Measurements from ENCODE around the gene GSDMA.
A peak's percentile ranks its signal among the peaks of the same experiment; 100 is the strongest.

The GSDMA gene

GRCh38 chr17:39963829-39964228 lies 1.0 kb downstream of the GSDMA start:
- peak in 4 of 6 experiments; percentile 16 to 34 (median 20) for DNase-seq

- DNase-seq: no peak
Measured at GRCh38 chr17:39965017-39965699, 2.4 kb downstream of the GSDMA start.

GRCh38 chr17:39966771-39967170 lies 4.0 kb downstream of the GSDMA start:
- no peak for DNase-seq

- no peak for DNase-seq
Measured at GRCh38 chr17:39968761-39969160, 6.0 kb downstream of the GSDMA start.

- no peak for DNase-seq
Measured at GRCh38 chr17:39969375-39969774, 6.6 kb downstream of the GSDMA start.

GRCh38 chr17:39970157-39970692 lies 7.4 kb downstream of the GSDMA start:
- no peak for DNase-seq

DNA sequence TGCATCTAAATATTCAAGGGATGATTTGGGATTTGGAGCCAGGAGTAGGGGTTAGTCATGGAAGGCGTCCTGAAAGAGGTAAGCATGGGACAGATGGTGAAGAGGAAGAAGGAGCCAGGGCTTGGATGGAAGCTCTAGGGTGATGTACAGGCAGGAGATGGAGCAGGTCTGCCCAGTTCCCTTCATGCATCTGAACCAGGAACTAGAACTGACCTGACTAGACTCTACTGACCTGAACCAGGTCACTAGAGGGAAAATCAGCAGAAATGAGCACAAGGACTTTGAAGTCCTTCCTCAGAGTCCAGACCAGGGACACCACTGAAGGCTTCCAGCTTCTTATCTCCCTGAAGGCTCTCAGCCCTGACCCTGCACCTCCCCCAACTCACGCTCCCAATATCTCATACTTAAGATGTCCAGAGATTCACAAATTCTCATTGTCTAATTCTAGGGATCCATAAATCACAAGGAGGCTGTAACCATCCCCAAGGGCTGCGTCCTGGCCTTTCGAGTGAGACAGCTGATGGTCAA lies 8.3 kb downstream of the GSDMA start:
- DNase-seq: no peak

- DNase-seq: no peak
Measured at GRCh38 chr17:39972271-39972670, 9.5 kb downstream of the GSDMA start.

DNA sequence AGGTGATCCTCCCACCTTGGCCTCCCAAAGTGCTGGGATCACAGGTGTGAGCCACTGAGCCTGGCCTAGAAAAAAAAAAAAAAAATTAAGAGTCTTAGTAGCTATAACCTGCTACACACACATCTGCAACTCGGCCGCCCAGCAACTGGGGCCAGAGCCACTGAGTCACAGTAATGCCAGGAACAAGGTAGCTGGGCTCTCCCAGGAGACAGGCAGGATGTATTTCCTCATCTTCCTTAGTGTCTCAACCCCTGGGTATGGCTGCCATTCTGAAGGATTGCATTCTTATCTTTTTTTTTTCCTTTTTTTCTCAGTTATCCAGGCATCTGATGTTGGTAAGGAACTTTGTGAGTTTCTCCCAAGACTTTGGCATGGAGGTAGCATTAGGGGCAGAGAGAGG lies 10.7 kb downstream of the GSDMA start:
- DNase-seq: no peak

DNA sequence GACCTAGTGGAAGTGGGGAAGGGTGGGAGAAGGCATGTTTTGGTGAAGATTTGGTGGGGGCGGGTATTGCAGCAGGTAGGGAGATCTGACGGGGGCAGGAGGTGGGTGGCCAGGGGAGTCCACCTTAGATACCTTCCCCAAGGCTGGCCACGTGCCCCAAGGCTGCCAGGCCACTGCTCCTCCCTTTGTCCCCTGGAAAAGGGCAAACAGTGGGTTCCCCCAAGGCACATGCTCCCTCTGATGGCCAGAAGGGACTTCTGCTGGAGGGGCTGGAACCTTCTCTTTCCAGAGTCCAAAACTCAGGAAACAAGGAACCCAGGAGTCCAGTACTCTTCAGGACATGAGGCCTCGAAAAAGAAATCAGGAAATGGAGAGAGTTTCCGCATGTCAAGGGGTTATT lies 11.6 kb downstream of the GSDMA start:
- DNase-seq: no peak

DNA sequence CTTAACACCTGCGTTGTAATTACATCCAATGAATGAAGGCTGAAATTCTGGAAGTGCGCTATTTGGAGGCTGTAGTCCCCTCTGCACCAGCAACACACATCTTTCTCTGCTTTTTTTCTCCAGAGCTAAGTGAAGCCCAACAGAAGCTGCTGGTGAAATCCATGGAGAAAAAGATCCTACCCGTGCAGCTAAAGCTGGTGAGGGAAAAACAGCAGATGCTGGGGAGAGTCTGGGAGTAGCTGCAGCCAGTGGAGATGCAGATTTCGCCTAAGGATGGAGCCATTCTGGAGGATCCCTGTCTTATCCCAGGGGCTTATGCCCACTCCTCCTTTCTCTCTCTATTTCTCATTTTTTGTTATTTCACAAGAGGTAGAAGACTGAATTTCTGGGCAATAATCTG lies 13.0 kb downstream of the GSDMA start:
- DNase-seq: no peak

- DNase-seq: no peak
Measured at GRCh38 chr17:39979016-39979670, 16.3 kb downstream of the GSDMA start.

- peak in 1 of 6 experiments; percentile 27 for DNase-seq
Measured at GRCh38 chr17:39979893-39980350, 17.1 kb downstream of the GSDMA start.

DNA sequence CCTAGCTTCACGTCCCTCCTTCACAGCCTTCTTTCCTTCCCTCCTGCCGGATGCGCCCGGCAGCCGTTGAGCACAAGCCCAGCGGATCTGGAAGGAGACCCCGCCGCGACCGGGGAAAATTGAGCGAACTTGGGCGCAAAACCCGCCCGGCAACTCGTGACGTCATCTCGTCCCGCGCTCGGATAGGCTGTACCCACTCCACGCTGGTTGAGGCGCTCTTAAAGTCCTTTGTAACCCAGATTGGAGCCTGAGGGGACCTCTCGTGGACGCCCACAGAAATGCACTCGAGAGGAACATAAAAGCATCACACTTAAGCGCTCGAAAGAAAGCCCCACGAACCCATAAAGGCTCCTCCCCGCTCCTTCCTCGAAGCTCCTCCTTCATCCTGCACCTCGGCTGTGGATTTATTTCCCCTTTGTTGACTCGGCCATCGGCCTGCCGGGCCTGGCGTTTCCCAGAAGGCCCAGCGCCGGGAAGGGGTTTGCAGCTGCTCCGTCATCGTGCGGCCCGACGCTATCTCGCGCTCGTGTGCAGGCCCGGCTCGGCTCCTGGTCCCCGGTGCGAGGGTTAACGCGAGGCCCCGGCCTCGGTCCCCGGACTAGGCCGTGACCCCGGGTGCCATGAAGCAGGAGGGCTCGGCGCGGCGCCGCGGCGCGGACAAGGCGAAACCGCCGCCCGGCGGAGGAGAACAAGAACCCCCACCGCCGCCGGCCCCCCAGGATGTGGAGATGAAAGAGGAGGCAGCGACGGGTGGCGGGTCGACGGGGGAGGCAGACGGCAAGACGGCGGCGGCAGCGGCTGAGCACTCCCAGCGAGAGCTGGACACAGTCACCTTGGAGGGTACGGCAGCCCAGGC lies 17.8 kb downstream of the GSDMA start, which contains the start of gene PSMD3:
PSMD3 (plus strand) TSS at position 457 of the 856 bp plus-strand sequence; CDS start at position 621, 164 bp downstream.
- peak; percentile 95 to 99 (median 99) for DNase-seq

DNA sequence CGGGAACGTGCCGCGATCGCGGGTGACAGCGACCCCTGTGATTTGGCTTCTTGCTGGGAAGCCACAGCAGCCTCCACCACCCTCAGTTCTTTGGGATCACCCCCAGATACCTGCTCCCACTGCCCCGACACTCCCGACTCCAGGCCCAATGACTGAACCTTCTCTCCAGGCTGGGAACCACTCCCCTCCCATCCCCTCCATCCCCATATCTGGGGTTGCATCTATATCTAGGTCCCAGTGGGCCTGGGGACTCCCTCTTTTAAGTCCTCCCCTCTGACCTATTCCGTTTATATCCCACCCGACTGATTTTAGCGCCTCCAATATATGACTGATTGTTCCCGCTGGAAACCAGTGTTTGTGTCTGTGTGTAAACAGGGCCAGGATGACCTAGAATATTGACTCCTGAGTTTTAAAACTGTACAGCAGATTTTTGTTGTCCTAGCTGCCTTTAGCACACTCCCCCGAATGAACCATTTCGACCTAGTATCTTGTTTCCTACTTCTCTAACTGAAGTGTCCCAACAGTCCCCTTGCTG lies 18.5 kb downstream of the GSDMA start:
- DNase-seq: no peak

GRCh38 chr17:39981766-39982375 lies 19.1 kb downstream of the GSDMA start:
- no peak for DNase-seq

GRCh38 chr17:39988206-39988810 lies 25.5 kb downstream of the GSDMA start:
- no peak for DNase-seq

DNA sequence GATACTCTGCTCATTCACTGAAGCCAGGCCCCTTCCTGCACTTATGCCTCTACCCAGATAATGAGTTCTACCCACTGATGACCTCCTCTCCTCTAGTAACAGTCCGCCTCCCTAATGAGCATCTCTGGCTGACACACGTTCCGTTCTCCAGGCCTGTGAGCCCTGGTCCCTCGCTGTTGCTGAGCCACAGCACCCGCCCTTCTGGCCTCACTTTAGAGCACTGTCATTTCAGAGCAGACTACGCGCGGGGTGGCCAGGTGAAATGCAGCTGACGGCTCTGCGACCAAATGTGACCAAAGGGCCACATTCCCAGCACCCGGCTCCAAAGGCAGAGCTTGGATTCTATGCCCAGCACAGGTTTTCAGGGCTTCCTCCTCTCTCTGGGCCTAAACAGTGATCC lies 31.6 kb downstream of the GSDMA start:
- DNase-seq: no peak

- no peak for DNase-seq
Measured at GRCh38 chr17:39995438-39995837, 32.6 kb downstream of the GSDMA start.

- DNase-seq: no peak
Measured at GRCh38 chr17:39996162-39996561, 33.4 kb downstream of the GSDMA start.

DNA sequence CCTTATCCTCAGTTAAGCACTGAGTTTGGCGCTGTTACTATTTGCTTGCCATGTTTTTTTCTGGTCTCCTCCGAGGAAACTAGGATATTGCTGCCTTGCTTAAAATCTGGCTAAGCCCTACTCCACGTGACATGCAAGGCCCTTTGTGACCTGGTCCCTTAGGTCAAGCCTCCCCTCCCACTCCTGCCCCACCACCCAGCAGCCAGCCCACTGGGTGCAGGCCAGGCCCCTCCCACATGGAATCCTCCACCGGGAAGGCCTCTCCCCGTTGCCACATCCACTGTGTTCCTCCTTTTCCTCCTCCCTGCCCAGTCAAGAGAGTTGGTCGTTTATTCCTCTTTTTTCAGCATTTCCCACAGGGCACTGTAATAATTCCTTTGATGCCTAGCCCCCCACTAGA lies 34.0 kb downstream of the GSDMA start:
- DNase-seq: no peak

GRCh38 chr17:39997543-39997942 lies 34.7 kb downstream of the GSDMA start:
- DNase-seq: no peak
